HG03354 (cell line): ENCODE results near the gene MAPKAPK5.
"Not testable (repeated sequence)": the region's sequence is repeated elsewhere in the genome, so short reads cannot be mapped to it uniquely, and the experiment has no call there.

ENCODE experiments used
- ATAC-seq: cut with Tn5 transposase; IDR thresholded peaks from one replicate; pipeline ENCODE4 v1.9.1; 2021; ENCODE audit warnings: mild to moderate bottlenecking; ENCODE audit not compliant: unreplicated experiment, poor library complexity, severe bottlenecking

MAPKAPK5 gene

GRCh38 chr12:111841750-111842555 is at the start of gene MAPKAPK5:
Gene MAPKAPK5, plus strand, starts transcription at chr12:111842228. Its CDS starts 506 bp downstream, at chr12:111842734.
- peak; percentile 82 for ATAC-seq

GRCh38 chr12:111792856-111793235 is 49.2 kb upstream of the MAPKAPK5 start:
- no peak for ATAC-seq

- ATAC-seq: no peak
These were observed 43.8 kb upstream of the MAPKAPK5 start for GRCh38 chr12:111798182-111798581.

- no peak for ATAC-seq
These were observed 42.3 kb upstream of the MAPKAPK5 start for GRCh38 chr12:111799758-111800157.

- ATAC-seq: no peak
These were observed 38.9 kb upstream of the MAPKAPK5 start for GRCh38 chr12:111803038-111803626.

- no peak for ATAC-seq
These were observed 38.2 kb upstream of the MAPKAPK5 start for GRCh38 chr12:111803851-111804250.

- no peak for ATAC-seq
These were observed 35.7 kb upstream of the MAPKAPK5 start for GRCh38 chr12:111806304-111806703.

GRCh38 chr12:111807232-111807631 is 34.8 kb upstream of the MAPKAPK5 start:
- ATAC-seq: no peak

- ATAC-seq: peak; percentile 72
These were observed 28.9 kb upstream of the MAPKAPK5 start for GRCh38 chr12:111812881-111813741.

- no peak for ATAC-seq
These were observed 25.9 kb upstream of the MAPKAPK5 start for GRCh38 chr12:111816065-111816615.

GRCh38 chr12:111816898-111817297 is 25.1 kb upstream of the MAPKAPK5 start:
- ATAC-seq: not testable (repeated sequence)

GRCh38 chr12:111818340-111818739 is 23.7 kb upstream of the MAPKAPK5 start:
- no peak for ATAC-seq

GRCh38 chr12:111819191-111820158 is 22.6 kb upstream of the MAPKAPK5 start:
- ATAC-seq: no peak

- ATAC-seq: not testable (repeated sequence)
These were observed 21.2 kb upstream of the MAPKAPK5 start for GRCh38 chr12:111820828-111821227.

- no peak for ATAC-seq
These were observed 19.1 kb upstream of the MAPKAPK5 start for GRCh38 chr12:111822886-111823285.

- no peak for ATAC-seq
These were observed 18.1 kb upstream of the MAPKAPK5 start for GRCh38 chr12:111823891-111824290.

GRCh38 chr12:111824312-111824711 is 17.7 kb upstream of the MAPKAPK5 start:
- not testable (repeated sequence) for ATAC-seq

GRCh38 chr12:111825509-111825908 is 16.5 kb upstream of the MAPKAPK5 start:
- ATAC-seq: no peak

- ATAC-seq: no peak
These were observed 15.7 kb upstream of the MAPKAPK5 start for GRCh38 chr12:111826316-111826715.
